Immature natural killer cell (primary cell): ENCODE results near the gene NOS3. TPM values are rescaled to one million over a fixed set of nuclear protein-coding genes. Genes with fewer than 3 reads are reported as not detected.

Experiments used
- DNase-seq, 3 donors: peaks; one replicate each; pipeline ENCODE4 v3.0.0; 2022; ENCODE audit warnings: mixed read lengths in 1 of 3
- H3K27ac Mint-ChIP-seq, 6 donors: one replicate each; pipeline ENCODE4 v1.8.0; 2020; ENCODE audit warnings: mixed read lengths in 6 of 6, mild to moderate bottlenecking in 5 of 6, inconsistent platforms in 4 of 6, moderate library complexity in 3 of 6
- H3K27me3 Mint-ChIP-seq, 3 donors: one replicate each; pipeline ENCODE4 v1.8.0; 2020 to 2021; ENCODE audit warnings: low read depth in 3 of 3, mild to moderate bottlenecking in 3 of 3, mixed read lengths in 3 of 3, moderate library complexity in 3 of 3, inconsistent platforms in 1 of 3
- H3K36me3 Mint-ChIP-seq, 3 donors: one replicate each; pipeline ENCODE4 v1.8.0; 2020; ENCODE audit warnings: mixed read lengths in 3 of 3, inconsistent platforms in 2 of 3, mild to moderate bottlenecking in 2 of 3
- H3K4me1 Mint-ChIP-seq, 2 donors: one replicate each; pipeline ENCODE4 v1.8.0; 2020; ENCODE audit warnings: inconsistent platforms in 2 of 2, mild to moderate bottlenecking in 2 of 2, mixed read lengths in 2 of 2, moderate library complexity in 1 of 2
- H3K4me3 Mint-ChIP-seq, 5 donors: one replicate each; pipeline ENCODE4 v1.8.0; 2020; ENCODE audit warnings: mild to moderate bottlenecking in 5 of 5, mixed read lengths in 5 of 5, inconsistent platforms in 3 of 5, moderate library complexity in 3 of 5
- H3K9me3 Mint-ChIP-seq, 6 donors: one replicate each; pipeline ENCODE4 v1.8.0; 2020; ENCODE audit warnings: mild to moderate bottlenecking in 6 of 6, mixed read lengths in 6 of 6, inconsistent platforms in 4 of 6, moderate library complexity in 3 of 6
- polyA plus RNA-seq, 3 donors: library from polyadenylated mRNA; unstranded; fragments of 300-500 nt; fragmentation: Illumina TruSeq; gene quantifications; one replicate each; pipeline ENCODE4 v1.2.3, GENCODE V29; 2021

The NOS3 gene
- polyA plus RNA-seq, 3 donors from 2014 or later, result 0.21 to 4.9 (median 2.4) TPM

DNA sequence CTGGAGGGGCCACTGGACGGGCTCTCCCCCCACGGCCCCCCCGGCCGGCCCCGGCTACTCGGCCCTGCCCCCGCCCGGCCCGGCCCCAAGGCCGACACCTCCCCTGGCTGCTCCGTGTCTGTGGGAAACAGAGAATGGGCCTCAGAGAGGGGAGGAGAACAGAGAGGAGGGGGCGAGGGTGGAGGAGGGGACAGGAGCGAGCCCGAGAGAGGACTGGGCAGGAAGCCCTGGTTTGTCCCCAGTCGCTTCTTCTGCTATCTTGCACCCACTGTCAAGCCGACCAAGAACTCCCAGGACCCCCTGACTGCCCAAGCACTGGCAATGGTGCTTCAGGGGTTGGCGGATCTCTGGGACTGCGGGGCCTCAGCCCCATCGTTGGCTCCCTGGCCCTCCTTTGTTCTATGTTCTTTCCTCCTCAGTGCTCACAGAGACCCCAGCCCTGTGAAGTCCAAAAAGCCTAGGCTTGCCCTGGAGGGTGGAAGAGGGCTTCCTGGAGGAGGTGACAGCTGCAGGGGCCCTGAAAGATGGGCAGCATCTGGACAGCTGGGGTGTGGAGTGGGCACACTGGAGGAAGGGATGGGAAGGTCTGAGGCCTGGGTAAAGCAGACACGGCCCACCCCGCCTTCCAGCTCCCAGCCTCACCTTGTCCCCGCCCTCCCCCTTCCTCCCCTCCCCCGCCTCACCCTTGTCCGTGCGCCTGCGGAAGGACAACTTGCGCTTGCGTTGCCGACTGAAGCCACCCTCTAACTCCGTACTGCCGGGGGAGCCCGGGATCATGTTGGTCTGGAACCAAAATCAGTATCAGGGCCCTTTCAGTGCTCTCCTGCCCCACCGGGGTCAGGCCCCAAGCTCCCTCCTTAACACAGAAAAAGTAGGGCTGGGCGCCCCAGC is 42.8 kb upstream of the NOS3 start:
- Mint-ChIP-seq H3K9me3 (no peaks in the 10 kb centered on the region), H3K4me1 (no peaks in the 10 kb centered on the region), H3K27ac (no peak overlapping the region), H3K36me3 (no peaks in the 10 kb centered on the region), H3K27me3 (peaks cover 4 to 7% (median 4%) of the 10 kb centered on the region in 3 donors), H3K4me3 (no peak overlapping the region)
- DNase-seq, result no peak

DNA sequence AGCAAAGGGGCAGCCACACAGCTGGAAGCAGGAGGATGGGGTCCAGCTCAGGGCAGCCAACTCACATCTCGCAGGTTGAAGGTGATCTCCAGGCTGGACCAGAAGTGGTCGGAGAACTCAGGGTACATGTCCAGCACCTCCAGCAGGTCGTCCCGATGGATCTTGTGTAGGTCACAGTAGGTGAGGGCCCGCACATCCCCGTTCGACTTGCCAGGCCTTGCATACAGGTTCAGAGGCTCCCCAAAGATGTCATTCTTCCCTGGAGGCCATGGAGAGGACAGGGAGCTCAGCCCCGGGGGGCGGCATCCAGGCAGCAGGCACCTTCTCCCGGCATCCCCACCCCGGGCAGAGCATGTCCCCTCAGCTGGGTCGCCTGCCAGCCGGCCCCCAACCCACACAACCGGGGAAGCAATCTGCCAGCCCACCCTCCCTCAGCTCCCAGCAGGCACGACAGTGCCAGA is 42.0 kb upstream of the NOS3 start:
- Mint-ChIP-seq H3K27ac (no peak overlapping the region), H3K27me3 (peaks cover 4 to 7% (median 4%) of the 10 kb centered on the region in 3 donors), H3K4me3 (no peak overlapping the region), H3K9me3 (no peaks in the 10 kb centered on the region), H3K36me3 (no peaks in the 10 kb centered on the region), H3K4me1 (no peaks in the 10 kb centered on the region)
- no peak for DNase-seq

DNA sequence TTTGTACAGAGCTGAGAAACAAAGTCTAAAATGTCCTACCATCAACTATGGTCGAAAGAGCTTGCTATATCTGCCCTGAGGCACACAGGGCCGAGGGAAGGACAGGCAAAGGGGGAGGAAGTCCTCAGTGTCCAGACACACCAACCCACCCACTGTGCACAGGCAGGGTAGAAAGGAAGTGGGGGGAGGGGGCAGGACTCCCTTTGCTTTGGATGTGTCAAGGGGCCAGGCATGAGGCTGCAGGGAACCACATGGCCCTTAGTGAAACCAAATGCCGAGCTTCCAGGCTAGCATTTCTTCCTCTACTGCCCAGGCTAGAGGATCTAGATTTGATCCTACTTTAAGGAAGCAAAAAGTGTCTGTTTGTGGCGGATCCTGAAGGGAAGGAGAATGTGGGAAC is 41.3 kb upstream of the NOS3 start:
- DNase-seq, result no peak
- Mint-ChIP-seq H3K27me3 (peaks cover 4 to 8% (median 7%) of the 10 kb centered on the region in 3 donors), H3K4me1 (no peaks in the 10 kb centered on the region), H3K9me3 (no peaks in the 10 kb centered on the region), H3K4me3 (no peak overlapping the region), H3K36me3 (no peaks in the 10 kb centered on the region), H3K27ac (no peak overlapping the region)

DNA sequence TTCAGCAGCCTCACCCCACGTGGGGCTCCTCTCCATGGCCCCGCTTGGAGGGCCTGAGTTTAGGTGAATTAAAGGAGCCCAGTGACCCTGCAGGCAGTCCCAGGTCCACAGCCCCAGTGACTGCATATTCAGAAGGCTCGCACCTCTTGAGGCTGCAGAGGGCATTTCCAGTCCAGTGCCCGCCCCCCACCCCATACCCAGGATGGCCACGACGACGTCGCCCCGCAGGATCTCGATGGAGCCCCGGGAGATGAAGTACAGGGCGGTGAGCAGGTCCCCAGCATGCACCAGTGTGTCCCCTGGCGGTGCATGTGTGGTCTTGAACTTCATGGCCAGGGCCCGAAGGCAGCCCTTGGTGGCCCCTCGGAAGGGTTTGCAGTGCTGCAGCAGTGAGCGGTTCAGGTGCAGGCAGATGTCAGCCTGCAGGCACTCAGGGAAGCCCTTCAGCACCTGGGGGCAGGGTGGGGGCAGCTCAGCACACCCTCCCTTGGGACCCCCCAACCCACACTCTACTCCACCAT is 40.8 kb upstream of the NOS3 start:
- H3K27me3 Mint-ChIP-seq, result peaks cover 4 to 8% (median 7%) of the 10 kb centered on the region in 3 donors
- no peak for DNase-seq
- H3K27ac Mint-ChIP-seq, result no peak overlapping the region
- no peaks in the 10 kb centered on the region for H3K36me3 Mint-ChIP-seq
- H3K4me3 Mint-ChIP-seq, result no peak overlapping the region
- H3K4me1 Mint-ChIP-seq, result no peaks in the 10 kb centered on the region
- no peaks in the 10 kb centered on the region for H3K9me3 Mint-ChIP-seq

DNA sequence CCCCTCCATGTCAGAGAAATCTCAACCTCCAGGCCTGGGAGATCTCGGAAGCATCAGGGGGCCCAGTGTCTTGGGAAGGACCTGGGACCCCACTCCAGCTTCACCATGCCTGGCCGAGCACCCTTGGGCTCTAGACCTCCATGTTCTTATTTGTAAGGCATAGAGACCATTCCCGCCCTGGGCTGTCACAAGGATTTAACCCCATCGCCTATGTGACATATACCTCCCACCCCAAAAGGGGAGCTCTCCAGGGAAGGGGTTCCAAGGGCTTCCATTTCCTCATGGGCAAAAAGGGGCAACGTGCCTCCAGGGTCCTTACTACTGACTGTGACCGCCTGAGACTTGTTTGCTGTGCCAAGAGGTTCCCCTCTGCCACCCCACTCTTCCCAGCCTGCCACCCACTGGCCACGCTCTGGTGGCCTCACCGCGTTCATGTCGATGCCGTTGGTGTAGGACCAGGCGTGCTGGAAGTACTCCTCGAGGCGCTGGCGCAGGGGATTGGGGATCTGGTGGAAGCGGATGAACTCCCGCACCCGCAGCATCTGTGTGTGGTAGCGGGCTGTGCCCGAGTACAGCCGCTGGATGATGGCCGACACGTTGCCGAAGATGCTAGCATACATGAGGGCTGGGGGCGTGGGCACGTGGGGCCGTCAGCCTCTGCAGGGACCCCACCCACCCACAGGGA is 40.2 kb upstream of the NOS3 start:
- no peak for DNase-seq
- no peaks in the 10 kb centered on the region for H3K9me3 Mint-ChIP-seq
- no peak overlapping the region for H3K27ac Mint-ChIP-seq
- no peak overlapping the region for H3K4me3 Mint-ChIP-seq
- no peaks in the 10 kb centered on the region for H3K4me1 Mint-ChIP-seq
- H3K27me3 Mint-ChIP-seq, result peaks cover 4 to 8% (median 6%) of the 10 kb centered on the region in 3 donors
- no peaks in the 10 kb centered on the region for H3K36me3 Mint-ChIP-seq

DNA sequence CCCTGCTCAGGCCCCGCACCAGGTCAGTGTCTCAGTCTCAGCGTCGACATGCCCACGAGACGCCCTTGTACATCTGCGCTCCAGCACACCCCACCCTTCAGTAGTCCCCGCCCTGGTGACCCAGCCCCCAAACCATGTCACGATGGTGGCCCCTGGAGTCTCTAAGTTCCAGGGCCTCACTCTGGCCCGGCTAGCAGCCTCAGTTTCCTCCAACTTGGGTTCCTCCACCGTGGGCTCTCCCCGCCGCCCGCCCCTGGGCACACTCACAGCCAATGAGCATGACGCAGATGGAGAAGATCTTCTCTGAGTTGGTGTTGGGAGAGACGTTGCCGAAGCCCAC is 39.7 kb upstream of the NOS3 start:
- Mint-ChIP-seq H3K27me3 (peaks cover 5 to 8% (median 5%) of the 10 kb centered on the region in 3 donors), H3K4me1 (no peaks in the 10 kb centered on the region), H3K9me3 (no peaks in the 10 kb centered on the region), H3K36me3 (no peaks in the 10 kb centered on the region), H3K4me3 (no peak overlapping the region), H3K27ac (no peak overlapping the region)
- no peak for DNase-seq

DNA sequence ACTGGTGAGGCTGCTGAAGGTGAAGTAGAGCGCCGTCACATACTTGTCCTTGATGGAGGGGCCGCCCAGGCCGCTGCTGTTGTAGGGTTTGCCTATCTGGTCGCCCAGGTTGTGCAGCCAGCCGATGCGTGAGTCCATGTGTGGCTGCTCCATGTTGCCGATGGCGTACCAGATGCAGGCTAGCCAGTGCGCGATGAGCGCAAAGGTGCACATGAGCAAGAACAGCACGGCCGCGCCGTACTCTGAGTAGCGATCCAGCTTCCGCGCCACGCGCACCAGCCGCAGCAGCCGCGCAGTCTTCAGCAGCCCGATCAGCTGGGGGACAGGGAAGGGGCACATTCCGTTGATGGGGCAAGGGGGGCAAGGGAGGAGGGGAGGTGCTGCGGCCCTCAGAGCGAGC is 39.3 kb upstream of the NOS3 start:
- Mint-ChIP-seq H3K27me3 (peaks cover 5 to 8% (median 5%) of the 10 kb centered on the region in 3 donors), H3K27ac (no peak overlapping the region), H3K4me3 (no peak overlapping the region), H3K9me3 (no peaks in the 10 kb centered on the region), H3K36me3 (no peaks in the 10 kb centered on the region), H3K4me1 (no peaks in the 10 kb centered on the region)
- DNase-seq, result no peak

DNA sequence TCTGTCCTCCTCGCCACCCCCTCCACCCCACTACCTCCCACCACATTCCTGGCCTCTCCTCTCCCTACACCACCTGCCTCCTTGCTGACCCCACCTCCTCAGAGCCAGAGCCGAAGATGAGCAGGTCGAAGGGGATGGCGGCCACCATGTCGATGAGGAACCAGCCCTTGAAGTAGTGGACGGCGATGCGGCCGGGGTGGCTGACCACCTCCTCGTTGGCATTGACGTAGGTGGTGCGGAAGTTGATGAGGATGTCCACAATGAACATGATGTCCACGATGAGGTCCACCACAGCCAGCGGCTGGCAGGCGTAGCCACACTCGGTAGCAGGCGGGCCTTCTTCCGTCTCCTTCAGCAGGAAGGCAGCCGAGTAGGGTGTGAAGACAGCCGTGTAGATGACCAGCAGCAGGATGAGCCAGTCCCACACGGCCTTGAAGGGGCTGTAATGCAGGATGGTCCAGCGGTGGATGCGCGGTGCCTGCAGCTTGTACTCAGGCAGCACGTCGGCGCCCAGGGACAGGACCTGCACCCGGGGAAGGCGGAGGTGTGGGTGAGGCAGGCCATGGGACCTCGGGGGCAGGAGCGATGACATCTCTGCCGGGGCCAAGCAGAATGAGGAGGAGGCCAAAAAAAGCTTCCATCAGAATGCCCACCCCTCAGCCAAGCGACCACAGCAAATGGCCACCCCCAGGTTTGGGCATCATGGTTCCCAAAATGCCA is 38.3 kb upstream of the NOS3 start:
- no peak for DNase-seq
- H3K4me1 Mint-ChIP-seq, result no peaks in the 10 kb centered on the region
- H3K36me3 Mint-ChIP-seq, result no peaks in the 10 kb centered on the region
- no peak overlapping the region for H3K4me3 Mint-ChIP-seq
- H3K27ac Mint-ChIP-seq, result no peak overlapping the region
- H3K9me3 Mint-ChIP-seq, result no peaks in the 10 kb centered on the region
- H3K27me3 Mint-ChIP-seq, result peaks cover 5 to 10% (median 8%) of the 10 kb centered on the region in 3 donors

DNA sequence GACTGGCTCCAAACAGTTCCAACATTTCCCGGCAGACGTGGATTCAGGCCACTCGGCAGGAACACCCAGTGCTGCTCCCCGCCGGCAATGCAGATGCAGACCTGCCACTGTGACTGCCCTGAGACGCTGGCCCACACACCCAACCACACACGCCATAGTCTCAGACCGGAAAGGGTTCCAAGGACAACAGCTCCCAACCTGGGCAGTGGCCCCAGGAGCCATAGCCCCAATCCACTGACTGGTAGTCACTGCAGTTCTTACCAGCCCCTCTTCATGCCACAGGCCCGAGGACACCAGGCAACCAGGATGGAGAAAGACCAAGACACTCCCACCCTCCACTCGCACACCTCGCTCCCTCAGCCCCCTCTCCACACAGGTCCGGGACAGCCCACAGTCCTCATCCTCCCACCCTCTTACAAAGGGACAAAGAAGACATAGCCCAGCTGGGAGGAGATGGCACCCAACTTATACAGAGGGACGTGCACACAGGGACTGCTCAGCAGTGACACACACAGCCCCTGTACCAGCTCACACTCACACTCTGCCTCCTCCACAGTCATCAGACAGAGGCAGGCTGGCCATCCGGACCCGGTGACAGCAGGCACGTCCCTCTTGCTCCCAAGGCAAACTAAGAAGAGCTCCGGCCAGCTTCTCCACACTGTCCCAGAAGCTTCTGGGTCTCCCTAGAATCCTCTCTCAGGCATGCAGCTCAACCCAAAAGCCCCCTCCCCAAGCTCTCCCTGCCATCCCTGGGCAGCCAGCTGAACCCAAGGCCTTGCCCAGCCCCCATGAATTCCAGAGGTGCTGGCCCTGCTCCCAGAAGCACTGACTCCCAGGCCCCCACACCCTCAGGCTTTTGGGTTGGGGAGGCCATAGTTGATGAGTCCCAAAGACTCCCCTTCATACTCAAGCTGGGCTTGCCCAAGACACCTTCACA is 37.5 kb upstream of the NOS3 start:
- no peak overlapping the region for H3K27ac Mint-ChIP-seq
- H3K27me3 Mint-ChIP-seq, result peaks cover 8 to 10% (median 8%) of the 10 kb centered on the region in 3 donors
- H3K4me1 Mint-ChIP-seq, result no peaks in the 10 kb centered on the region
- no peak for DNase-seq
- H3K36me3 Mint-ChIP-seq, result no peaks in the 10 kb centered on the region
- no peak overlapping the region for H3K4me3 Mint-ChIP-seq
- no peaks in the 10 kb centered on the region for H3K9me3 Mint-ChIP-seq

DNA sequence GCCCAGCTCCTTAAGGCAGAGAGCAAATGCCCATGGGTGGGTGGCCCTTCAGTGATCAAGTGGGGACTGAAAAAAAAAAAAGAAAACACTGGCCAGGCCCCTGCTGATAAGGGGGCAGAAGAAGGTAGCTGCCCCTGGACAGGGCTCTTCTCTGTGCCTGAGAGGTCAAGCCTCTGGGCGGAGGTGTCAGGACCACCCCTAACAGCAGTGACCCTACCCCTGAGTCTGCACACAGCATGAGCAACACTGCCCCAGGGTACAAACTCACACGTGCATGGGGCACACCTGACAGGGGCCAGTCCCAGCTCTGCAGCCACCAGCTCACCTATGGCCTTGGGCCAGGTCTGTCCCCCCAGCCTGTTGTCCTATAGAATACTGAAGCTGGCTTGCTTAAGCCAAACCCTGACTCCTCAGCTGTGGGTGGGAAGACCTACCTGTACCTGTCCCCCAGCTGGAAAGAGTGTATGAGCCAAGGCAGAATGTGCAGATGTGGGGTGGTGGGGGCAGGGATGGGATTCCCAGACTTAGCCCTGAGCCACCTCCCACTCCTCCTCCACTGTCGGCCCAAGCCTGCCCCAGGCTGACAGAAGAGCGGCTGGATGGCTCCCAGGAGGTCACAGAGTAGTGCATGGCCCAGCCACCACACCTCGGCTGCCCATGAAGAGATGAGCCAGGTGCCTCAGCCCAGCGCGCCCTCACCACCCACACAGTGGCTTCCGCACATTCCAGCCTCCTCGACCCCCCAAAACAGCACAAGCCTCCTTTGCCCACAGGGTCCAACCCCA is 36.4 kb upstream of the NOS3 start:
- peaks cover 9 to 13% (median 11%) of the 10 kb centered on the region in 3 donors for H3K27me3 Mint-ChIP-seq
- no peaks in the 10 kb centered on the region for H3K4me1 Mint-ChIP-seq
- DNase-seq, result no peak
- no peak overlapping the region for H3K4me3 Mint-ChIP-seq
- no peaks in the 10 kb centered on the region for H3K9me3 Mint-ChIP-seq
- no peaks in the 10 kb centered on the region for H3K36me3 Mint-ChIP-seq
- no peak overlapping the region for H3K27ac Mint-ChIP-seq

DNA sequence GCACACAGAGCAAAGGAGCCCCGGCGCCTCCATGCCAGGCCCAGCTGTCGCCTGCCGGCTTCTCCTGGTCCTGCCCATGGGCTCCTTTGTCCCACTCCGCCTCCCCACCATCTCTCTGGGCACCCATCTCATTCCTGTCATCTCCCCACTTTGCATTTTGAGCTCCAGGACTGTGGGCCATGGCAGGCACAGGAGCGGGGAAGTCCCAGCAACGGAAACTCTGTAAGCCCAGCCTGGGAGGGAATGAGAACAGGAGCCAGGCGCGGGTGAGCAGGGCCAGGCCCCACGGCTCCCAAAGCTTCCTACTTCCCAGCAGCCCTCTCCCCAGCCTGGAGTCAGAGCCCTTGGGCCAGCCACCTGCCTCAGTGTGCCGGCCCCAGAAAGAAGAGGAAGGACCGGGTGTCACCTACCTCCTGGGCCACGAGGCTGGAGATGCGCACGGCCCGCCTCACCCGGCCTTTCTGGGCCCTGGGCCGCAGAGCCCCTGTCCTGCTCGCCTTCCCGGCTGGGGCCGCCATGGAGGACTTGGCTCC is 35.8 kb upstream of the NOS3 start:
- no peak overlapping the region for H3K4me3 Mint-ChIP-seq
- no peak for DNase-seq
- H3K9me3 Mint-ChIP-seq, result no peaks in the 10 kb centered on the region
- H3K27me3 Mint-ChIP-seq, result peaks cover 8 to 13% (median 11%) of the 10 kb centered on the region in 3 donors
- H3K27ac Mint-ChIP-seq, result no peak overlapping the region
- no peaks in the 10 kb centered on the region for H3K4me1 Mint-ChIP-seq
- no peaks in the 10 kb centered on the region for H3K36me3 Mint-ChIP-seq
